ENCODE data around the gene ARL6IP5.

ARL6IP5 gene

GRCh38 chr3:69084326-69085167 lies at the start of gene ARL6IP5:
Gene ARL6IP5 (plus strand): TSS chr3:69084937. CDS start chr3:69085048, 111 bp downstream.
- DNase-seq = no peak

- no peak for DNase-seq
Observed at GRCh38 chr3:69044608-69045007, 40.1 kb upstream of the ARL6IP5 start.

GRCh38 chr3:69048990-69049389 lies 35.7 kb upstream of the ARL6IP5 start:
- no peak for DNase-seq

- no peak for DNase-seq
Observed at GRCh38 chr3:69051756-69052471, 32.8 kb upstream of the ARL6IP5 start, which contains the start of gene TMF1. Gene TMF1 (minus strand): TSS chr3:69052333. CDS start chr3:69052086, 247 bp downstream.

- DNase-seq = no peak
Observed at GRCh38 chr3:69052472-69052898, 32.3 kb upstream of the ARL6IP5 start.

GRCh38 chr3:69058180-69058946 lies 26.4 kb upstream of the ARL6IP5 start:
- DNase-seq = no peak

- DNase-seq = no peak
Observed at GRCh38 chr3:69058947-69059224, 25.9 kb upstream of the ARL6IP5 start.

GRCh38 chr3:69059688-69060087 lies 25.0 kb upstream of the ARL6IP5 start:
- DNase-seq = no peak

GRCh38 chr3:69063636-69064035 lies 21.1 kb upstream of the ARL6IP5 start:
- no peak for DNase-seq

GRCh38 chr3:69065318-69065964 lies 19.3 kb upstream of the ARL6IP5 start:
- DNase-seq = no peak

- no peak for DNase-seq
Observed at GRCh38 chr3:69066121-69066520, 18.6 kb upstream of the ARL6IP5 start.

- DNase-seq = no peak
Observed at GRCh38 chr3:69072928-69073327, 11.8 kb upstream of the ARL6IP5 start.

- DNase-seq = no peak
Observed at GRCh38 chr3:69079269-69080159, 5.2 kb upstream of the ARL6IP5 start.

- no peak for DNase-seq
Observed at GRCh38 chr3:69080233-69080920, 4.4 kb upstream of the ARL6IP5 start, which contains the start of gene UBA3. Gene UBA3 (minus strand): TSS chr3:69080365. CDS start chr3:69080353, 12 bp downstream.

- DNase-seq = no peak
Observed at GRCh38 chr3:69081583-69082262, 3.0 kb upstream of the ARL6IP5 start.

- no peak for DNase-seq
Observed at GRCh38 chr3:69082361-69082760, 2.4 kb upstream of the ARL6IP5 start.

- DNase-seq = no peak
Observed at GRCh38 chr3:69082805-69083204, 1.9 kb upstream of the ARL6IP5 start.

GRCh38 chr3:69085168-69085832 lies 563 bp downstream of the ARL6IP5 start:
- no peak for DNase-seq

GRCh38 chr3:69085833-69086722 lies 1.3 kb downstream of the ARL6IP5 start:
- DNase-seq = no peak
